OCI-LY7 (cell line): ENCODE data around the gene SGTB.

Experiments used
- CTCF ChIP-seq: fragments of 200-600 bp; sonication (generic); conservative IDR thresholded peaks from 2 replicates; pipeline ENCODE4 v1.5.1; 2014; ENCODE audit warnings: mild to moderate bottlenecking, antibody characterized with exemption, low read length, moderate library complexity, mixed read lengths
- EZH2phosphoT487 ChIP-seq: fragments of 200-600 bp; sonication (generic); IDR thresholded peaks from 2 replicates; pipeline ENCODE4 v1.6.1; 2018; ENCODE audit warnings: low read depth, borderline replicate concordance, mild to moderate bottlenecking, mixed run types, antibody characterized with exemption, low read length, moderate library complexity, mixed read lengths

DNA sequence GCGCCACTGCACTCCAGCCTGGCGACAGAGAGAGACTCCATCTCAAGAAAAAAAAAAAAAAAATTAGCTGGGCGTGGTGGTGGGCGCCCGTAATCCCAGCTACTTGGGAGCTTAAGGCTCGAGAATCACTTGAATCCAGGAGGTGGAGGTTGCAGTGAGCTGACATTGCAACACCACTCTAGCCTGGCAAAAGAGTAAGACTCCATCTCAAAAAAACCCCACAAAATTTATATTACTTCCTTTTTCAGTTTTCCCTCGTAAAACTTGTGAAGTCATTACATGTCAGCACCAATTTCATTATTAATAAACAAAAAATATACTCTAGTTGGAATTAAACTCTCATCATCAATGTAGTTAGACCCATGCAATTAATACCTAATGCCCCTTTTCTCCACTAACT is 53.2 kb downstream of the SGTB start:
- TF ChIP-seq CTCF (no peak), EZH2phosphoT487 (no peak)
